Endothelial cell (in vitro differentiated cells): ENCODE measurements around the gene MGP. TPM values are rescaled to one million over a fixed set of nuclear protein-coding genes. Genes with fewer than 3 reads are reported as not detected.

ENCODE experiments used
- DNase-seq: peaks from one replicate; pipeline ENCODE4 v3.0.0; 2021; ENCODE audit warnings: low spot score
- H3K27ac Mint-ChIP-seq: one replicate; pipeline ENCODE4 v1.8.0; 2021; ENCODE audit warnings: mixed read lengths, inconsistent platforms; ENCODE audit not compliant: unreplicated experiment
- H3K27me3 Mint-ChIP-seq: one replicate; pipeline ENCODE4 v1.8.0; 2021; ENCODE audit warnings: mild to moderate bottlenecking, moderate library complexity, mixed read lengths, inconsistent platforms; ENCODE audit not compliant: unreplicated experiment
- H3K36me3 Mint-ChIP-seq: one replicate; pipeline ENCODE4 v1.8.0; 2021; ENCODE audit warnings: mild to moderate bottlenecking, low read depth, mixed read lengths, inconsistent platforms; ENCODE audit not compliant: unreplicated experiment
- H3K4me1 Mint-ChIP-seq: one replicate; pipeline ENCODE4 v1.8.0; 2021; ENCODE audit warnings: mild to moderate bottlenecking, mixed read lengths, inconsistent platforms; ENCODE audit not compliant: unreplicated experiment
- H3K4me3 Mint-ChIP-seq: one replicate; pipeline ENCODE4 v1.8.0; 2021; ENCODE audit warnings: mild to moderate bottlenecking, mixed read lengths, inconsistent platforms; ENCODE audit not compliant: unreplicated experiment
- H3K9me3 Mint-ChIP-seq: one replicate; pipeline ENCODE4 v1.8.0; 2021; ENCODE audit warnings: mixed read lengths, inconsistent platforms; ENCODE audit not compliant: unreplicated experiment
- total RNA-seq: library from RNA; stranded (reverse); fragmentation: NEBNext Ultra II Directional; extraction: Animal tissue kit (Norgen Biotek cat#: 25700); gene quantifications from one replicate; pipeline ENCODE4 v1.2.1, GENCODE V29; 2021; ENCODE audit not compliant: unreplicated experiment
- TF ChIP-seq, protein P1 (sequence below): fragments of 200-600 bp; sonication (generic); IDR thresholded peaks from one replicate; pipeline ENCODE4 v1.5.0; 2021; ENCODE audit warnings: antibody characterized with exemption; ENCODE audit not compliant: unreplicated experiment

The MGP gene
- total RNA-seq, 1 donor from 2014 or later, result 0.26 TPM

DNA sequence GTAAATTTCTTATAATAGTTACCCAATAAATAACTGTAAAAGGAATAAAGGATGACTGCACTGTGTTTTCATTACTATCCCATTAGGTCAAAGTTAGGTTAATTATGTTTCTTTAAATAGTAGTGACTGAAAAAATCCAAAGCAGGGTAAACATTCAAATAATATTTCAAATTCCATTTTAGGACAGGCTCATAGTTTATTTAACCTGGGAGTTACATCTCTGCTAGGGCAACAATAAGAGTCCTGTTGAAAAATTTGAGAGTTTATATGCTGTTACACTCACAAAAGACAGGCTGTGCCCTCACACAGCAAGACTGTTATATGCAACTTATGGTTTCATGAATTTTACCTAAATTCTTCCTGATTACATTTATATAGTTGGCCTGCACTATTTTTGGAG lies 44.6 kb upstream of the MGP start:
- H3K4me3 Mint-ChIP-seq, result no peak overlapping the region
- H3K27me3 Mint-ChIP-seq, result no peaks in the 10 kb centered on the region
- TF ChIP-seq, protein P1, sequence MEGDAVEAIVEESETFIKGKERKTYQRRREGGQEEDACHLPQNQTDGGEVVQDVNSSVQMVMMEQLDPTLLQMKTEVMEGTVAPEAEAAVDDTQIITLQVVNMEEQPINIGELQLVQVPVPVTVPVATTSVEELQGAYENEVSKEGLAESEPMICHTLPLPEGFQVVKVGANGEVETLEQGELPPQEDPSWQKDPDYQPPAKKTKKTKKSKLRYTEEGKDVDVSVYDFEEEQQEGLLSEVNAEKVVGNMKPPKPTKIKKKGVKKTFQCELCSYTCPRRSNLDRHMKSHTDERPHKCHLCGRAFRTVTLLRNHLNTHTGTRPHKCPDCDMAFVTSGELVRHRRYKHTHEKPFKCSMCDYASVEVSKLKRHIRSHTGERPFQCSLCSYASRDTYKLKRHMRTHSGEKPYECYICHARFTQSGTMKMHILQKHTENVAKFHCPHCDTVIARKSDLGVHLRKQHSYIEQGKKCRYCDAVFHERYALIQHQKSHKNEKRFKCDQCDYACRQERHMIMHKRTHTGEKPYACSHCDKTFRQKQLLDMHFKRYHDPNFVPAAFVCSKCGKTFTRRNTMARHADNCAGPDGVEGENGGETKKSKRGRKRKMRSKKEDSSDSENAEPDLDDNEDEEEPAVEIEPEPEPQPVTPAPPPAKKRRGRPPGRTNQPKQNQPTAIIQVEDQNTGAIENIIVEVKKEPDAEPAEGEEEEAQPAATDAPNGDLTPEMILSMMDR, result no peak
- DNase-seq, result no peak
- H3K27ac Mint-ChIP-seq, result no peak overlapping the region
- no peaks in the 10 kb centered on the region for H3K9me3 Mint-ChIP-seq
- H3K4me1 Mint-ChIP-seq, result peaks cover 6% of the 10 kb centered on the region
- no peaks in the 10 kb centered on the region for H3K36me3 Mint-ChIP-seq

DNA sequence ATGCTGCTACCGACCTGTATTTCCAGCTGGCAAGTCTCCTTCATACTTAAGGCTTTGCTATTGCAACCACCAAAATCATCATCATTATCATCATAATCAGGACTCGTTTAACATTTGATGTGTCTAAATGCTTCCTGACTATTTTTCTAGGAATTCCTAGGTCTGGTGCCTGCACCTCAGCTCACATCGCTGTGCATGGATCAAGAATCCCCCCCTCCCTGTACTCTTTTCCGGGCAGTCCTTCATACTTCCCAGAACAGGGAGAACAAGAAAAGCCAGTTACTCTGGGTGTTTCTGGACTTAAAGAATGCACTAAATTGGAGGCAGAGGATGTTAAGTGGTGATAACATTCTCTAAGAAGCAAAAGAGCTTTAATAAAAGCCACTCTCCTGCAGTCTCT lies 43.3 kb upstream of the MGP start:
- H3K9me3 Mint-ChIP-seq, result no peaks in the 10 kb centered on the region
- H3K27ac Mint-ChIP-seq, result peak overlapping the region; percentile 31
- peaks cover 6% of the 10 kb centered on the region for H3K4me1 Mint-ChIP-seq

DNA sequence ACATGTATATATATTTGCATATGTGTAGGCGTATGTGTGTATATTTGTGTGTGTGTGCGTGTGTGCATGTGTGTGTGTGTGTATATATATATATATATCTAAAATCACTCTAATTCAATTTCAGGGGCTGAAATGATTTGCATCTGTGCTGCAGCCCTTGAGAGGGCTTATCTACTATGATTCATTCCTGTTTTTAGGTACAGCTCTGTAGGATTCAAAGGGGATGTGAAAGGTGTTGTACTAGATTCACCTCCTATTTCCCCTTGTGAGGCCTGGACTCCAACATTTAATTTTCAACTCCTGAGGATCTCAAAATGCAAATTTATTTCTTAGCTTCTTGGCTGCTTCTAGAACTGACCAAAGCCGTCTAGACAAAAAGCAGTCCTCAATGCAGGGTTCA lies 41.6 kb upstream of the MGP start:
- TF ChIP-seq, protein P1, result no peak
- no peak for DNase-seq
- Mint-ChIP-seq H3K27me3 (no peaks in the 10 kb centered on the region), H3K27ac (no peak overlapping the region), H3K4me1 (peaks cover 6% of the 10 kb centered on the region), H3K4me3 (no peak overlapping the region), H3K36me3 (no peaks in the 10 kb centered on the region), H3K9me3 (no peaks in the 10 kb centered on the region)

More for the DNA sequence above, 43.3 kb upstream of the MGP start:
- no peaks in the 10 kb centered on the region for H3K36me3 Mint-ChIP-seq
- TF ChIP-seq, protein P1, result no peak
- no peaks in the 10 kb centered on the region for H3K27me3 Mint-ChIP-seq
- DNase-seq, result no peak
- H3K4me3 Mint-ChIP-seq, result no peak overlapping the region

DNA sequence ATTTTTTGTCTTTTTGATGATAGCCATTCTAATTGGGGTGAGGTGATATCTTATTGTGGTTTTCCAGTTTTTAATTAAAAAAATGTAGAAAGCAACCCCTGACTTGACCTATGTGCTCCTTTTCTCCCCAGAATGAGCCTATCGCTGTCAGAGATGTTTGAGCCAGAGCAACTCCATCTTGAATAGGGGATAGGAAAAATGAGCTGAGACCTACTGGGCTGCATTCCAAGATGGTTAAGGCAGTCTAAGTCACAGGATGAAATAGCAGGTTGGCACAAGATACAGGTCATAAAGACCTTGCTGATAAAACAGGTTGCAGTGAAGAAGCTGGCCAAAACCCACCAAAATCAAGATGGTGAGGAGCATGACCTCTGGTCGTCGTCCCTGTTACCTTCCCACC lies 38.9 kb upstream of the MGP start:
- TF ChIP-seq, protein P1, result no peak
- no peaks in the 10 kb centered on the region for H3K9me3 Mint-ChIP-seq
- DNase-seq, result no peak

DNA sequence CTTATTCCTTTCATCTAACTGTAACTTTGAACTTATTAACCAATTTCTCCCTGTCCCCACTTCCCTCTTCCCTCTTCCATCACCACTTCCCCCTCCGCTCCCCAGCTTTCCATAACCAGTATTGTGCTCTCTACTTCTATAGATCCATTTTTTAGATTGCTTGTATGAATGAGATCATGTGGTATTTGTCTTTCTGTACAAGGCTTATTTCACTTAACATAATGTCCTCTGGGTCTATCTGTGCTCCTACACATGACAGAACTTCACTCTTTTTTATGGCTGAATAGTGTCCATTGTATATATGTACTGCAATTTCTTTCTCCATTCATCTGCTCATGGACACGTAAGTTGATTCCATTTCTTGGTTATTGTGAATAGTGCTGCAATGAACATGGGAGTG lies 38.3 kb upstream of the MGP start:
- Mint-ChIP-seq H3K9me3 (no peaks in the 10 kb centered on the region), H3K27ac (no peak overlapping the region), H3K4me3 (no peak overlapping the region), H3K27me3 (no peaks in the 10 kb centered on the region), H3K36me3 (no peaks in the 10 kb centered on the region), H3K4me1 (peaks cover 2% of the 10 kb centered on the region)
- DNase-seq, result no peak
- TF ChIP-seq, protein P1, result no peak

More for the DNA sequence above, 38.9 kb upstream of the MGP start:
- H3K4me1 Mint-ChIP-seq, result peaks cover 6% of the 10 kb centered on the region
- H3K27ac Mint-ChIP-seq, result no peak overlapping the region
- no peaks in the 10 kb centered on the region for H3K36me3 Mint-ChIP-seq
- no peaks in the 10 kb centered on the region for H3K27me3 Mint-ChIP-seq
- no peak overlapping the region for H3K4me3 Mint-ChIP-seq
